Bone marrow (tissue), 2 donors: ENCODE measurements around the gene FCER2.
A peak's percentile ranks its signal among the peaks of the same experiment; 100 is the strongest.

Experiments
- DNase-seq, 2 donors: peaks; one replicate each; lab custom pipeline; 2025; lab: John Stamatoyannopoulos, UW

FCER2 gene

DNA sequence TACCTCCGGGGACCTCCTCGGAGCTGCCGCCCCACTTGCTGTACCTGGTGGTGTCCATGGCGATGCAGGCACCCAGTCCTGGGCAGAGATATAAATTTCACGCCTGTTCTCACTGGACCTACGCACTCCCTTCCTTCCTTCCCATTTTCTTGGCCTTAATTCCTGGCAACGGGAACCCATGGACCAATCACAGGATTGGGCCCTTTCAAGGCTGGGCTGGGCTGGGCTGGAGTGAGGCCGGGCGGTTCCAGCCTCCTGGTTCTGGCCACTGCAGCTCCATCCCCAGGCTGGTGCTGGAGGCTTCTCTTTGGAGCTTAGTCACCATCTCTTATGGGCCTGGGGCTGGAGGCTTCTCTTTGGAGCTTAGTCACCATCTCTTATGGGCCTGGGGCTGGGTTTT, 30.1 kb upstream of the FCER2 start, which contains the start of gene CLEC4G:
CLEC4G (minus strand) TSS at position 66 of the 400 bp plus-strand sequence; CDS start at position 58, 8 bp downstream.
- DNase-seq: no peak

DNA sequence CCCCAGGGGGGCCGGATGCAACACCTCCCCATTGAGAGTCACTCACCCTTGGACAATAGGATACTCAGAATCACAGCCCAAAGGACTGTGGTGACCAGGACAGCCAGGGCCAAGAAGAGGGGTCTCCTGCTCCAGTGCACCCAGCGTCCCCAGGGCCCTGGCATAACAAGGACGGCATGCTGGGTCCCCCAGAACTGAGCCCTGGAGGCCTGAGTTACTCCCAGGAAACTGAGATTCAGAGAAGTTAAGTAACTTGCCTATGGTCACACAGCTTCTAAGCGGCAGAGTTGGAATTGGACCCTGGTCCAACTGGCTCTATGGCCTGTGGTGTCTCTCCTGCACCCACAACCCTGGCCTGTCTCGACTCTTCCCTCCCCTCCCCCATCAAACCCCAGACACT, 29.7 kb upstream of the FCER2 start:
- DNase-seq: no peak

DNA sequence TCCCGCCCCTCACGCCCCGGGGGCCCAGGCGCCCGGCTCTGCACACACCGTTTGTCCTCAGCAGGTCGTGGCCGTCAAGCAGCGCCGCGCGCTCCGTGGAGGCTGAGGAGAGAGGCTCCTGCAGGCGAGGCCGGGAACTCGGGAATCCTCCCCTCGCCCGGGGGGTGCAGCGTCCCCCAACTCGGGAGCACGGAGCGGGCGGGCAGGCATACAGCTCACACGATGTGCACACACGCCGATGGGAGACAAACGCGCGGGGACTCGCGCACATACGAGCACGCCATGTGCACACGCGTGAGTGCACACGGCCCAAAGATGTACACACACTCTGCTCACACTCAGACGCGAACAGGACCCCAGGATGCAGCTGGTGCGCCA, 29.3 kb upstream of the FCER2 start:
- no peak for DNase-seq

DNA sequence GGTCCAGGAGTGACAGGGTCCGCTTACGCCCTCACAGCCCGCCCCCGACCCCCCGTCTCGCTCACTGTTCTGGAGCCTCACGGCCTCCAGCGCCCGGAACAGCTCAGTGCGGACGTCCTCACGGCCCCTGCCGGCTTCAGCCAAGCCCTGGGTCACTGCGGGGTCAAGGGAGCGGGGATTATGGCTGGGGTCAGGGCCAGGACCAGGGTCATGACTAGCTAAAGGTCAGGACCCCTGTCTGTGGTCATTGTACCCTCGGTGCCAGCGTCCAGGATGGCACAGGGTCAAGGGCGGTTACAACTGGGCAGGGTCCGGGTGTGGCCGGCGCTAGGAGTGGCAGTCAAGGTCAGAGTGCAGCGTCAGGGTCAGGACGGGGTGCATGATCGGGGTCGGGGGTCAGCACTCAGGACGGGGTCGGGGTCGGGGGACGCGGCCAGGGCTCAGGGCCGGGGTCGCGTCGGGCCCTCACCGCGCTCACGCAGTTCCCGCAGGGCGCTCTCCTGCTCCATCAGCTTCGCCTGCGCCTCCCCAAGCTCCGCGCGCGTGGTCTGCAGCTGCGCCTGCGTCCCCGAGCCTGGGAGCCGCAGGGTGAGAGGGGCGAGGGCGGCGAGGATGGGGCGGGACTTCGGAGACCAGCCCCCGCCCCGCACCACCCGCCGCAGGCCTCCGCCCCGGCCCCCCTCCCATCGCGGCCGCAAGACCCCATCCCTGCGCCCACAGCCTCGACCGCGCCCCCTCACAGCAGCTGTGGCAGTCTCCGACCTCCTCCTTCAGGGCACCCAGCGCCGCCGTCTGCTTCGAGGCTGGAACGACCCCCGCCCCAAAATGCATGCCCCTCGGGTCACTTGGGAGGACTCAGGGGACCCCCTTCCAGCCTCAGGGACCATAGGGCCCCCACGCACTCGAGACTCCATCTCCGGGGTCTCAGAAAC, 28.6 kb upstream of the FCER2 start:
- DNase-seq: no peak

DNA sequence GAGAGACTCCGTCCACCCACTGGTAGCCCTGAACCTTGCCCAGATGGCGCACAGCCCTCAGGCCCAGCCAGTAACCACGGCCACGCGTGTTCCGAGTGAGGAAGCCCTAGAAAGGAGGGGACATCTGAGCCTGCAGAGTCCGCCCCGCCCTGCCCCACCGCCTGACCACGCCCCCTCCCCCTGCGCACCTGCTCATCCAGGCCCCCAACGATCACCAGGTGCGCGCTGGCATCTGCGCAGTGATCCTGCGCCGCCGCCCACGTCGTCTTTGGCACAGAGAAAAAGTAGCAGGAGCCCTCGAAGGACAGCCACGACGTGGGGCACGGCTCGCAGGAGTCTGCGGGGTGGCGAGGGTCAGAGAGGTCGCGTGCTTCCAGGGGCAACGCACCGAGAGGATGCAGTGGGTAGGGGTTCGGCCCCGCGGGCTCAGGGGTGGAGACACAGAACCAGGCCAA, 27.9 kb upstream of the FCER2 start:
- no peak for DNase-seq

DNA sequence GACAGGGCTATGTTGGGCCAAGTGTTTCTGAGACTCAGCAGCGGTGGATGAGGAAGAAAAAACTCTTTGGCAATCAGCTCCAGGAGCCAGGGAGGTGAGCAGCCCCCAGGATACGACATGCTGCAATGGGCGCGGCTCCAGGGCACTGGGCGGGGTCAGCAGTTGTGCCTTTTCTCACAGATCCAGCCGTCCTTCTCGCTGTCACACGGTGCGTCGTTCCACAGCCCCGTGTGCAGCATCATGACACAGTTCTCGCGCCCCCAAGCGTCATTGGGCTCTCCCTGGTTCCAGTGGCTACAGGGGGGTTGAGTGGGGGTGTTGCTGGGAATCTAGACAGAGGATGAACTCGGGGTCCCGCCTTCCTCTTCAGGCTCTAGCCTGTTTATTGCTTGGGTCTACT, 27.3 kb upstream of the FCER2 start:
- peak in 1 of 2 donors; percentile 11 for DNase-seq

DNA sequence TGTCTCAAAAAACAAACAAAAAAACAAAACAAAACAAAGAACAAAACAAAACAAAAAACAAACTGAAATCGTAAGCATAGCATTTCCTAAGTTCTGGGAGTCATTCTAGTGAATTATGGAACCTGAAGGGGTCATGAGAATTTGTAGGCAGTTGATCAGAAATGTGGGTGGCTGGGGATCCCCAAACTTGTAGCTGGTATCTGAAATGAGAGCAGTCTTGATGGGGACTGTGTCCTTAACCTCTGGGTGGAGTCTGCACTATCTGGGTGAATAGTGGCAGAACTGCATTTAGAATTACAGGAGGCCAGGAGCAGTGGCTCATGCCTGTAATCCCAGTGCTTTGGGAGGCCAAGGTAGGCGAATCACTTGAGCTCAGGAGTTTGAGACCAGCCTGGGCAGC, 23.9 kb upstream of the FCER2 start:
- DNase-seq: no peak

DNA sequence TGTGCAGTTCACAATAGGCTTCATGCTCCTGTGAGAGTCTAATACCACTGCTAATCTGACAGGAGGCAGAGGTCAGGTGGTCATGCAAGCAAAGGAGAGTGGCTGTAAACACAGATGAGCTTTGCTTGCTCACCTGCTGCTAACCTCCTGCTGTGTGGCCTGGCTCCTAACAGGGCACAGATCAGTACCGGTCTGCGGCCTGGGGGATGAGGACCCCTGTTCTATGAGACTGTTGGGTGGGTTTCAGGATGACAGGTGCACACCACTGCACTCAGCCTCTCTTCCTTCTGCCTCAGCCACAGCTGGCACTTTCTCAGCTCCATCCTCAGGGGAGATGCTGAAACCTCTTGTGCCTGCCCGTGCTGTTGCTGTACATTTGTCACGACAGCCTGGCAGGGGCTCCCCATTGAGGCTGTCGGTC, 20.3 kb upstream of the FCER2 start:
- DNase-seq: no peak

DNA sequence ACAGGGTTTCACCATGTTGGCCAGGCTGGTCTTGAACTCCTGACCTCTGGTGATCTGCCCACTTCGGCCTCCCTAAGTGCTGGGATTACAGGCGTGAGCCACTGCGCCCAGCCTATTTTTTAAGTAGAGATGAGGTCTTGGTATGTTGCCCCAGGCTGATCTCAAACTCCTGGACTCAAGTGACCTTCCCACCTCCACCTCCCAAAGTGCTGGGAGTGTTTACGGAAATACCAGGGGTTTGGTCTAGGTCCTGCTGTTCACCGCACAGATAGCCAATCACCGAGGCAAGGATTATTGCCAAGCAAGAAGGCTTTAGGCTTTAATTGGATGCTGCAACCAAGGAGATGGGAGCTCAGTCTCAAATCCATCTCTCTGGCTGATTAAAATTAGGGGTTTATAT, 18.4 kb upstream of the FCER2 start:
- DNase-seq: no peak

DNA sequence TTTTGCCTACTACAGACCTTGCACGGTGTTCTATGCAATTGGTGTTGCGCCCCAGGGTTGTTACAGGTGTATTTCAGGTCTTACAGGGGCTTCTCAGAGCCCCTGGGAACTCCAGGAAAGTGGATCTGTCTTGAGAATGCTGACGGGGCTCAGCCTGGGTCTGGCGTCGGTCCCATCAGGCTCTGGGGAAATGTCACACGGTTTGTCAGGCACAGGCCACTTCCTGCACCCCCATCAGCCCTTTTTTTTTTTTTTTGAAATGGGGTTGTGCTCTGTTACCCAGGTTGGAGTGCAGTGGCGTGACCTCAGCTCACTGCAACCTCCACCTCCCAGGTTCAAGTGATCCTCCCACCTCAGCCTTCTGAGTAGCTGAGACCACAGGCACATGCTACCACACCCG, 16.7 kb upstream of the FCER2 start:
- DNase-seq: no peak

DNA sequence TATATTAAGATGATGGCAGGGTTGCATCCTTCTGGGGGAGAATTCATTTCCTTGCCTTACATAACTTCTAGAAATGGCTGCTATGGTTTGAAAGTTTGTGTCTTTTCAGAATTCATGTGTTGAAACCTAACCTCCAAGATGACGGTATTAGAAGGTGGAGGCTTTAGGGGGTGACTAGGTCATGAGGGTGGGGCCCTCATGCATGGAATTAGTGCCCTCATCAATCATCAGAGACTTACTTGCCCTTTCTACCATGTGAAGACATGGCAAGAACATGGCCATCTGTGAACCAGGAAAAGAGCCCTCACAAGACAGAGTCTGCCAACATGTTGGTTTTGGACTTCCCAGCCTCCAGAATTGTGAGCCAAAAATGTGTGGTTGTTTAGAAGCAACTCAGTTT, 14.8 kb upstream of the FCER2 start:
- DNase-seq: no peak

DNA sequence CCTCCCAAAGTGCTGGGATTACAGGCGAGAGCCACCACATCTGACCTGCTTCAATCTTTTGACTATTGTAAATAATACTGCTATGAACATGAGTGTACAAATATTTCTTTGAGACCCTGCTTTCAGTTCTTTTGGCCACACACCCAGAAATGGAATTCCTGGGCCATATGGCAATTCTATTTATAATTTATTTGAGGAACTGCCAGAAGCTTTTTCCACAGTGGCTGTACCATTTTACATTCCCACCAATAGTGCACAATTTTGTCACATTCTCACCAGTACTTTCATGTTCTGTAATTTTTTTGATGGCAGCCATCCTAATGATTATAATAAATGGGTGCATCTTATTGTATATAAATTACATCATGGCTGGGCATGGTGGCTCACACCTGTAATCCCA, 13.7 kb upstream of the FCER2 start:
- no peak for DNase-seq

DNA sequence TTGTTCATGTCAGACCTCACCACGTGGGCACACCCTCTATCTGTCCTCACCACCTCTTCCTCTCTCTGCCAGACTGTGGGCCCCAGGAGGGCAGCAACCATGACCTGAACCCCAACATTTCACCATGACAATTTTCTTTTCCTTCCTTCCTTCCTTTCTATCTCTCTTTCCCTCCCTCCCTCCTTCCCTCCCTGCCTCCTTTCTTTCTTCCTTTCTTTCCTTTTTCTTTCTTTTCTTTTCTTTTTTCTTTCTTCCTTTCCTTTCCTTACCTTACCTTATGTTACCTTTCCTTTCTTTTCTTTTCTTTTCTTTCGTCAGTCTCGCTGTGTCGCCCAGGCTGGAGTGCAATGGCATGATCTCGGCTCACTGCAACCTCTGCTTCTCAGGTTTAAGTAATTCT, 8.7 kb upstream of the FCER2 start:
- DNase-seq: no peak

DNA sequence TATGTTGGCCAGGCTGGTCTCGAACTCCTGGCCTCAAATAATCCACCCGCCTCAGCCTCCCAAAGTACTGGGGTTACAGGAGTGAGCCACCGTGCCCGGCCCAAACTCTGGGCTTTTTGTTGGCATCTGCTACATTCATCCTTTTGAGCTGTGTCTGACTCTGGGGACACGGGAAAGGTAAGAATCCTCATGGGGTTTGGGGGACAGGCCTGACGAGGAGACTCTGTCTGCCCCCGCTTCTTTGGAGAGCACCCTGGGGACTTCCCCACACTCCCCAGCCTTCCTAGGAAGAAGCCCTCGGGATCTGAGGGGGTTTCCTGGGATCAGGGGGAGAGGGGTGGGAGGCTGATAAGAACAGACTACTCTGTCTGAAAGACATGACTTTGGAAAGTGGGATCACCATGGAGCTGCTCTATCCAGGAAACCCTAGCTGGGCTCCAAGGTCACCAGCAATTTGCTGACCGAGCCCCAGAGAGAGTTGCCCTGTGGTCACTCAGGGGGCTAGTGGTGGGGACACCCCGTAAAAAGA, 8.1 kb upstream of the FCER2 start:
- DNase-seq: no peak

DNA sequence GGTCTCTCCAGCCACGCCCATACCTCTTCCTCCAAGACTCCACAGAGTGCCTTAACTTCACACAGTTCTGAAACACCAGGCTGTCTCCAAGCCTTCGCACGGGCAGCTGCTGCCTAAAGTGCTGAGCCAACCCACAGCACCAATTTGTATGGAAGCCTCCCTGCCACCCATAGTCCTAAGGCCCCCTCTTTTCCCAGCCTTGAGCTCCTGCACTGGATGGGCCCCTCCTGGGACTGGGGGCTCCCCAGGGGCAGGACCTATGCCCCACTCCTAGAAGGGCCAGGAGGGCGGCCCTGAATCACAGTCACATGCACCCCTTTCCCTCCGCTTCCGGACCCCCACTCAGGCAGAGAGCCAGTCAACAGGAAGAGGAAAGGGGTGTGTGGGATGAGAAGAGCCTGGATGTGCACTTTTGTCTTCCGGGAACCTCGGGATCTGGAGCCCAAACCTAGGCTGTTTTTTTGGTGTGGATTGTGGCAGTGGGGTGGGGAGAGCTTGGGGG, 5.1 kb upstream of the FCER2 start:
- DNase-seq: no peak

DNA sequence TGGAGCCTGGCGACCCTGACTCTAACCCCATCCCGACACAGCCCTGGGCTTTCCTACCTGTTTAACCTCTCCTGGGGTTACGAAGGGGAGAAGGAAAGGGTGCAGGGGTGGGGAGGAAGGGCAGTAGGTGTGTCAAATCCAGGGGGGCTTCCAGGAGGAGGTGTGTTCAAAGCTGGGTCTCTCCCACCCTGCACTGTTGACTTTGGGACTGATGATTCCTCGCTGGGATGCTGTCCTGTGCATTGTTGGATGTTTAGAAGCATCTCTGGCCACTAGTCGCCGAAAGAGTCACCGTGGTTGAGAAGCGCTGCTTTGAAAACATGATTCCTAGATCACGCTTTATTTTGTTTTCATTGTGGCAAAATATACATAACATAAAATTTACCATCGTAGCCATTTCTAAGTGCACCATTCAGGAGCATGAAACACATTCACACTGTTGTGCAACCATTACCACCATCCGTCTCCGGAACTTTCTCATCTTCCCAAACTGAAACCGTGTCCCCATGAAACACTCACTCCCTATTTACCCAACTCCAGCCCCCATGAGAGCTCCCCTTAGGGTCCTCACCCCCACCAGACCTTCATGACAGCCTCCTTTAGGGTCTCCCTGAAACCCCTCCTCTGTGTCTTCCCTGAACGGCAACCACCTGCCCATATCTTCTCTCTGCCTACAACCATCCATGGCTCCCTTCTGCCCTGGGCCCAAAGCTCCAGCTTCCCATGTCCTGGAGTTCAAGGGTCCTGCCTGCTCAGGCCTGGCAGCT, 4.4 kb upstream of the FCER2 start:
- DNase-seq: no peak

DNA sequence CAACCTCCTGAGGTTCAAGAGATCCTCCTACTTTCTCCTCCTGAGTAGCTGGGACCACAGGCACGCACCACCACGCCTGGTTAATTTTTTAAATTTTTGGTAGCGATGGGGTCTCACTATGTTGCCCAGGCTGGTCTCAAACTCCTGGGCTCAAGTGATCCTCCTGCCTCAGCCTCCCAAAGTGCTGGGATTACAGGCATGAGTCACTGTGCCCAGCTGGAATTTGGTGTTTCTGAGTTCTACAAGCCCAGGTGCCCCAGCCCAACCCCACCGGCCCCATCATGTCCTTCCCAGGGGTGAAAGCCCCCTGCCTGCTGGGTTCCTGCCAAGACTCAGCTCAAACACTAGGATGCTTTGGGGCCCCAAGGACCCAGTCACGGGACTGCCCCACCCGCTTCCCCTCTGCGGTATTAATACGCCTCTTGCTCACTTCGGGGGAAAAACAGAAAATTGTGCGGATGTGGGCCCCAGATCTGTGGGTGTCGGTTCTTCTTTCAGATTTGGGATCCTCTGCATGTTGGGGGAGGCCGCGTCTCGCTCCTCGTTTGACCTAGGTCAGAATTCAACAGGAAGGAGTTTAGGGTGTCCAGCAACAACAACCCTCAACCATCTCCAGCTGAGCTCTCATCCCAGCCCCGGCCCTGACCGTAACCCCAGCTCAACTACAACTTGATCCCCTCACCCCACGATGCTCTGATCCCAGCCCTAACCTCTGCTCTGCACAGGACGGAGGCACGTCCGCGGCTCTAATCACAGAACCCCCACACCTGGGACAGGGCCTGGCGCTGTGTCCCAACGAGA, 3.7 kb upstream of the FCER2 start:
- peak; percentile 57 to 61 for DNase-seq

DNA sequence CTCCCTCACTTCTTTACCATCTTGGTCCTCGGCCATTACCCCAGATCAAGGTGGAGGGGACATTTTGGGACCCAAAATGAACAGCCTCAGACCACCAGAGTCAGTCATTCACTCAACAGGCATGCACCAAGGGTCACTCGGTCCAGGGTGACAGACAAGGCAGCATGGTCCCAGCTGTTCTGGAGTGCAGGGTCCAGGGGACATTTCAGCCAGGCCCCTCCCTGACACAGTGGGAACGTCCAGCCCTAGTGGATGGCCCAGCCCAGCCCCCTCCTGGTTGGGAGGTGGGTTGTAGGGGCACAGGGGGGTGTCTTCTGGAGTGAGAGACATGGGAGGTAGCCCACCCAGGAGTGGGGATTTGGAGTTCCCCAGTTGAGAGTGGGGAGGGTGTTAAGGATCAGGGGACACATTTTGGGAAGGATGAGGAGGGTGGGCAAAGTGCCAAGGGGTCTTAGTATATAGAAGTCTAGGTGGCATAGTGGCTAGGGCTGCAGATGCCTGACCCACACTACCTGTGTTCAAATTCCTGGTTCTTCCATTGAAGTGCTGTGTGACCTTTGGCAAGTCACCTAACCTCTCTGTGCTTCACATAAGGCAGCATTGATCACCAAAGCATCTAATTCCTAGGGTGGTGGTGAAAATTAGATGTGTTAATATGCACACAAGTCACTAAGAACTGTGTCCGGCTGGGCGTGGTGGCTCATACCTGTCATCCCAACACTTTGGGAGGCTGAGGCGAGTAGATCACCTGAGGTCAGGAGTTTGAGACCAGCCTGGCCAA, 2.5 kb upstream of the FCER2 start:
- DNase-seq: no peak

DNA sequence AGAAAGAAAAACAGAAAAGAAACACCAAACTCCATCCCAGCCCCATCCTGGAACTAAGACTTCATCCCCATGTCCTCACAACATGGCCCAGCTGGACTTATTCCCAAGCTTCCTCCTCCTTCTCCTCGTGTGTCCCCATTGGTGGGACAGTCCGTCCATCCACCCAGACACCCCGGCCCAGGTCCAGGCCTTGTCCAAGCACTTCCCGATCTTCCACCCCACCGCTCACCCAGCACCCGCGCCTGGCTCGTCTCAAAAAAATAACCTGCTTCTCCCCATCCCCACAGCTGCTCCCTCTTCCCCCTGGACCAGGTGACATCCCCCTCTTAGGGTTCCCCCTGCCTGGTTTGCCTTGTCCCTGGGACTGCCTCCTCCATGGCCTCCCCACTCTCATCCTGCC, 1.4 kb upstream of the FCER2 start:
- no peak for DNase-seq

DNA sequence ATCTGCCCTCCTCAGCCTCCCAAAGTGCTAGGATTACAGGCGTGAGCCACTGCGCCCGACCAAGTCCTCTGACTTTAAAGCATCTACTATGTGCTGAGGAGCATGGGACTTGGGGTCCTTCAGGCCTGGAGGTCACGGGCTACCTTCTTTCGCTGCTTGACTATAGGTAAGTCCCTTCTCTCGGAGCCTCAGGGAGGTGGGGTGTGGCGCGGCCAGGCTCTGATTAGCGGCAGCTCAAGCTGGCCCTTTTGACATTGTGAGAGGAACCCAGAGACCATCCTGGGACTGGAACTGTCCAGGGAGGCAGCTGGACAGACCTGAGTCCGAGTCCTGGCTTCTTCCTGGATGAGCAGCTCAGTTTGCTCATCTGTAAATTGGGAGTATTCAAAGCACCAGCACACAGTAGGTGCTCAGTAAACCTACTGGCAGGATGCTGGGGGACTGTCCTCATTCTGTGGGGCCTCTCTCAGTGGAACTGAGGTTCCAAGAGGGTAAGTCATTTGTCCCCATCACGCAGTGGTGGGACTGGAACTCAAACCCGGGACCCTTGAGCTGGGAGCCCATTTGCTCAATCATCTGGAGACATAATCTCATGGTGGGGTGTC, 780 bp downstream of the FCER2 start:
- no peak for DNase-seq
